Gastrocnemius medialis (tissue), 4 donors: ENCODE data around the gene TADA2A.

Experiments used
- CTCF ChIP-seq, 5 experiments: fragments of 450-650 bp in 3 of 5; fragments of 200-600 bp in 2 of 5; sonication (generic) in 2 of 5; IDR thresholded peaks in 4 of 5; conservative IDR thresholded peaks in 1 of 5; 1 replicate in 4 of 5; 2 replicates in 1 of 5; pipeline ENCODE4 v1.5.1; 2016 to 2019; ENCODE audit warnings: antibody characterized with exemption in 5 of 5, mild to moderate bottlenecking in 3 of 5, moderate library complexity in 3 of 5
- POLR2A ChIP-seq, 2 donors: fragments of 450-650 bp; IDR thresholded peaks; one replicate each; pipeline ENCODE4 v1.6.1; 2017; ENCODE audit warnings: antibody characterized with exemption in 2 of 2, mild to moderate bottlenecking in 2 of 2, moderate library complexity in 2 of 2

DNA sequence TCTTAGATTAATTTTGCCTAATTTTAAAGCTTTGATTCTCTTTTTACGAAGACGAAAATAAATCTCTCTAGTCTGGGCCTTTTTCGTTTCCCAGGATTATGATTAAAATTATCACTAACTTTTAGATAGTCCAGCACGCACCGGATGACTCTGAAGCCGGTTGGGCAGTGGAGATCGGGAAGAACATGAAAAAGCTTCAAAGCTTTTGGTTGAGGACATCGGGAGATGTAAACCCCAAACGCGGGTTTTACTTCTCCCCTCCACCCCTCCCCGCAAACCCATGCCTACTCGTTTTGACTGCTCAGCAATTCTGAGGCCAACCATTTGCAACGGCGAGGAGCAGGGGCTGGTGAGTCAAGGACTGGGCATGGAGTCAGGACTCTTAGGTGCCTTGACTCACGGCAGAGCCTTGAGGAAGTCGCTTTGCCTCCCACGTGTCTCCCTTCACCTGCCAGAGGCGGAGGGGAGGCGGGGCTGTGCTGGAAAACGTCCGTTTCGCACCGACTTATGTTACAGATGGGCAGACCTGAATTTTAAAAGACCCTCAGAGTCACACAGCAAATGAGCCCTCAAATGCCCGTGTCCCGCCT is 82.0 kb downstream of the TADA2A start:
- TF ChIP-seq CTCF (IDR thresholded peaks at IDR 0.05 in 4 of 5, conservative IDR thresholded peaks at IDR 0.05 in 1 of 5) (no peak), POLR2A (IDR thresholded peaks at IDR 0.05) (no peak)
